ENCODE results near the gene DIP2B. TPM values are rescaled to one million over a fixed set of nuclear protein-coding genes. Genes with fewer than 3 reads are reported as not detected.

DIP2B gene
- 14.5 to 17.7 TPM (median 16.7 TPM) in 5 replicates for total RNA-seq (2022; extraction: Qiagen RNA extraction)

GRCh38 chr12:50504798-50505674 is at the start of gene DIP2B:
Gene DIP2B, plus strand, starts transcription at chr12:50504985. Its CDS starts 156 bp downstream, at chr12:50505141.

GRCh38 chr12:50763639-50764285 is 259.0 kb downstream of the DIP2B start, which contains the start of gene ATF1:
Gene ATF1, plus strand, starts transcription at chr12:50764101. Its CDS starts 16,045 bp downstream, at chr12:50780146.

Other genes with a start within 250 kb of the DIP2B start
- 6.2 to 9.8 TPM (median 6.7 TPM) in 5 replicates for gene LIMA1, start 221.5 kb upstream of the DIP2B start, total RNA-seq (2022; extraction: Qiagen RNA extraction)
- not detected in 5 replicates for gene FAM186A, start 108.4 kb upstream of the DIP2B start, total RNA-seq (2022; extraction: Qiagen RNA extraction)
- gene LARP4, start 104.1 kb upstream of the DIP2B start, total RNA-seq (2022; extraction: Qiagen RNA extraction), result 33.5 to 46.8 TPM (median 40.8 TPM) in 5 replicates